GM18907 (cell line): ENCODE measurements around the gene SMARCB1.

Source experiments
- ATAC-seq: cut with Tn5 transposase; IDR thresholded peaks from one replicate; pipeline ENCODE4 v1.9.1; 2021; ENCODE audit warnings: mild to moderate bottlenecking, moderate library complexity; ENCODE audit not compliant: unreplicated experiment

SMARCB1 gene

GRCh38 chr22:23801238-23801821 is 14.6 kb downstream of the SMARCB1 start:
- ATAC-seq: no peak

GRCh38 chr22:23801886-23802377 is 15.2 kb downstream of the SMARCB1 start:
- ATAC-seq: no peak

GRCh38 chr22:23803001-23803819 is 16.4 kb downstream of the SMARCB1 start:
- no peak for ATAC-seq

- no peak for ATAC-seq
Observed at GRCh38 chr22:23804781-23805291, 18.1 kb downstream of the SMARCB1 start.

- ATAC-seq: no peak
Observed at GRCh38 chr22:23806837-23807236, 20.1 kb downstream of the SMARCB1 start.

GRCh38 chr22:23812378-23812777 is 25.6 kb downstream of the SMARCB1 start:
- no peak for ATAC-seq

- no peak for ATAC-seq
Observed at GRCh38 chr22:23815541-23816155, 28.9 kb downstream of the SMARCB1 start.

- ATAC-seq: no peak
Observed at GRCh38 chr22:23816156-23816976, 29.6 kb downstream of the SMARCB1 start.

- no peak for ATAC-seq
Observed at GRCh38 chr22:23817146-23817545, 30.4 kb downstream of the SMARCB1 start.

- ATAC-seq: no peak
Observed at GRCh38 chr22:23818541-23818940, 31.8 kb downstream of the SMARCB1 start.

GRCh38 chr22:23820748-23821211 is 34.0 kb downstream of the SMARCB1 start:
- ATAC-seq: no peak

GRCh38 chr22:23822101-23822671 is 35.4 kb downstream of the SMARCB1 start:
- no peak for ATAC-seq

GRCh38 chr22:23823331-23823791 is 36.6 kb downstream of the SMARCB1 start:
- ATAC-seq: no peak

- ATAC-seq: no peak
Observed at GRCh38 chr22:23824476-23825245, 37.9 kb downstream of the SMARCB1 start.

GRCh38 chr22:23825246-23825905 is 38.6 kb downstream of the SMARCB1 start:
- no peak for ATAC-seq

GRCh38 chr22:23826510-23827350 is 40.0 kb downstream of the SMARCB1 start:
- ATAC-seq: no peak

GRCh38 chr22:23827351-23827995 is 40.7 kb downstream of the SMARCB1 start:
- no peak for ATAC-seq
